GM18873 (cell line): ENCODE results near the gene TIPIN.
"Not testable (repeated sequence)": the region's sequence is repeated elsewhere in the genome, so short reads cannot be mapped to it uniquely, and the experiment has no call there.

Source experiments
- ATAC-seq: cut with Tn5 transposase; IDR thresholded peaks from one replicate; pipeline ENCODE4 v1.9.1; 2021; ENCODE audit warnings: mild to moderate bottlenecking, moderate library complexity, moderate number of reproducible peaks; ENCODE audit not compliant: unreplicated experiment, low FRiP score

TIPIN gene

GRCh38 chr15:66304425-66304824 is 52.1 kb downstream of the TIPIN start:
- not testable (repeated sequence) for ATAC-seq

DNA sequence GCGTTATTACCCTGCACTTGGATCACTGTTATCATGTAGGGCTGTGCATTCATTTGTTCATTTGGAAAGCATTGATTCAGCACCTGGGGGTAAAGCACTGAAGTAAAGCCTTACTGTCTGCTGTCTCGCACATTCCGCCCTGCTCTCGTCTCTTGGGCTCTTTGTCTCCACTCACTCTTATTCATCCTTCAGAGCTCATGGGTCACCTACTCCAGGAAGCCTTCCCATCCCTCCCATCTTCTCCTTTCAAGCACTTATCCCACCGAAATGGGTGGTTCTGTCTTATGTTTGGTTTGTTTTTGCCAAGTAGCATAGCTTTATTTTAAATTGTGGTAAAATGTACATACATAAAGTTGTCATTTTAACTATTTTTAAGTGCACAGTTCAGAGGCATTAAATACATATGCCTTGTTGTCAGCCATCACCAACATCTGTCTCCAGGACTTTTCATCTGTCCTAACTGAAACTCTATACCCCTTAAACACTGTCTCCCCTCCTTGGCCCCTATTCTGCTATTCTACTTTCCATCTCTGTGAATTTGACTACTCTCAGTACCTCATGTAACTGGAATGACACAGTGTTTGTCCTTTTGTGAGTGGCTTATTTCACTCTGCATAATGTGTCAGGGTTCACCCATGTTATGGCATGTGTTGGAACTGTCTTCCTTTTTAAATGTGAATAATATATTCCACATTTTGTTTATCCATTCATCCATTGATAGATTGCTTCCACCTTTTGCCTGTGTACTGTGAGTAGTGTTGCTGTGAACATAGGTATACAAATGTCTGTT is 53.8 kb downstream of the TIPIN start:
- ATAC-seq: no peak

- ATAC-seq: no peak
These were observed 57.7 kb downstream of the TIPIN start for GRCh38 chr15:66298803-66299251.

- ATAC-seq: no peak
These were observed 60.3 kb downstream of the TIPIN start for GRCh38 chr15:66296186-66296585.

GRCh38 chr15:66294932-66295235 is 61.6 kb downstream of the TIPIN start:
- no peak for ATAC-seq

- no peak for ATAC-seq
These were observed 62.1 kb downstream of the TIPIN start for GRCh38 chr15:66294157-66294931.

GRCh38 chr15:66293419-66294156 is 62.9 kb downstream of the TIPIN start, which contains the start of gene DIS3L:
DIS3L (plus strand) TSS chr15:66293568; CDS start chr15:66293597, 29 bp downstream.
- peak; percentile 55 for ATAC-seq

GRCh38 chr15:66292571-66293418 is 63.7 kb downstream of the TIPIN start:
- ATAC-seq: no peak

- no peak for ATAC-seq
These were observed 64.5 kb downstream of the TIPIN start for GRCh38 chr15:66291816-66292570.

DNA sequence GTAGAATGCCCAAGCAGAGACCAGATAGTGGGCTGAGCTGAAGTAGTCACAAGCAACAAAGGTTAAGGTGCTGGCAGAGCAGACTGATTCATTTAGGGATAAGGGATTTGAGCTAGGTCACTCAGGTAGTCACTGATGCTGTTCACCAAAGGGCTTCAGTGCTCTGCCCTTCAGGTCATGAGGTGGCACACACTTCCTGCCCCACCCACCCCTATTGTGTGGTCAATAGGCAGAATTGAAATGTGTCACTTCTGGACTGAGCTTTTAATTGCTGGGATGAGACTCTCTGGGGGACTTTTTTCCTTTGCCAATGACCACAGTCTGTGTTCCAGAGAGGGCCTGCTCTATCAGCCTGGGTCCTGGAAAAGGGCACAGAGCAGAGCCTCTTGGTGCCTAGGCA is 66.0 kb downstream of the TIPIN start:
- no peak for ATAC-seq

GRCh38 chr15:66290007-66290406 is 66.5 kb downstream of the TIPIN start:
- ATAC-seq: no peak

DNA sequence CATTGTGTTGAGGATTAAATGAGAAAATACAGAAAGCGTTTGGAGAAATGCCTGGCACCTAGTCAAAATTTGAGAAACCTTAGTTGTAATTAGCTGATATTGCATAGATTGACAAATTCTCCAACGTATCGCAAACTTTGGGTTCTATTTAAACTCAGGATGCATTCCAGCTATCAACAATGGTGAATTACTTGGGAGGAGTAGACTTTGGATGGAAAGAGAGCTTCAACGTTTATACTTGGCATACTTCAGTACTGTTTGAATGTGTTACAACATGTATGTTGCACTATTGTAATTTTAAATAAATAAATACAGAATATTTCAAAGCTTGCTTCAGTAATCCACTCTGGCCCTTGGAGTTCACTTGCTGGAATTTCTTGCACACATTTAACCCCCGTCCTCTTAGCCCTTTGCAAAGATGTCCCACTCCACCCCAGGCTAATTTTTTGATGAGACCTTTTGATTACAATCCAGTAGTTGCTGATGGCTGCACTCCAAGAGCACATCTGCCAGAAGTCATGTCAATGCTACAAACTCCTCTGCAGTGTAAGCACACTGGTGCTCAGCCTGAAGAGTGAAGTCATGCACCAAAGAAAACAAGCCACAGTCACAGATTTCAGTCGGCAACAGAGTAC is 67.8 kb downstream of the TIPIN start:
- no peak for ATAC-seq

GRCh38 chr15:66288093-66288492 is 68.4 kb downstream of the TIPIN start:
- ATAC-seq: no peak

GRCh38 chr15:66287461-66288057 is 68.9 kb downstream of the TIPIN start:
- no peak for ATAC-seq
